Tibial artery (tissue), 4 donors: ENCODE results near the gene ZNF75A.
A peak's percentile ranks its signal among the peaks of the same experiment; 100 is the strongest.

Source experiments
- DNase-seq, 2 donors: peaks; one replicate each; pipeline ENCODE4 v3.0.0-alpha.2; 2019
- H3K27ac ChIP-seq, 2 donors: fragments of 200-600 bp; sonication (generic) in 1 of 2; 1 replicate in 1 of 2; 2 replicates in 1 of 2; pipeline ENCODE4 v1.5.1; 2018 to 2019; ENCODE audit warnings: mild to moderate bottlenecking in 1 of 2
- H3K27me3 ChIP-seq, 2 donors: fragments of 200-600 bp; sonication (generic) in 1 of 2; one replicate each; pipeline versions ENCODE4 v1.5.1 to v1.6.0; 2016 to 2019
- H3K36me3 ChIP-seq, 3 donors: fragments of 200-600 bp; sonication (generic) in 2 of 3; one replicate each; pipeline ENCODE4 v1.5.1; 2016 to 2019; ENCODE audit warnings: mild to moderate bottlenecking in 2 of 3
- H3K4me1 ChIP-seq, 4 donors: fragments of 200-600 bp; sonication (generic) in 2 of 4; 1 replicate in 3 of 4; 2 replicates in 1 of 4; pipeline ENCODE4 v1.5.1; 2016 to 2019
- H3K4me3 ChIP-seq, 2 donors: fragments of 200-600 bp; sonication (generic) in 1 of 2; 1 replicate in 1 of 2; 2 replicates in 1 of 2; pipeline ENCODE4 v1.5.1; 2018 to 2019; ENCODE audit warnings: mild to moderate bottlenecking in 2 of 2
- H3K9me3 ChIP-seq, 3 donors: fragments of 200-600 bp; sonication (generic) in 1 of 3; one replicate each; pipeline ENCODE4 v1.5.1; 2016 to 2019
- CTCF ChIP-seq, 2 experiments: fragments of 200-600 bp in 1 of 2; fragments of 450-650 bp in 1 of 2; IDR thresholded peaks; one replicate each; pipeline ENCODE4 v1.5.1; 2017 to 2019; ENCODE audit warnings: antibody characterized with exemption in 2 of 2, mild to moderate bottlenecking in 1 of 2, moderate library complexity in 1 of 2
- intact Hi-C: fragments of 100-400 bp; cut with DNase I; formaldehyde crosslinking; loops from one replicate; pipeline ENCODE4 v1.15.0; 2023; ENCODE audit warnings: low total_unique reads

Gene ZNF75A

DNA sequence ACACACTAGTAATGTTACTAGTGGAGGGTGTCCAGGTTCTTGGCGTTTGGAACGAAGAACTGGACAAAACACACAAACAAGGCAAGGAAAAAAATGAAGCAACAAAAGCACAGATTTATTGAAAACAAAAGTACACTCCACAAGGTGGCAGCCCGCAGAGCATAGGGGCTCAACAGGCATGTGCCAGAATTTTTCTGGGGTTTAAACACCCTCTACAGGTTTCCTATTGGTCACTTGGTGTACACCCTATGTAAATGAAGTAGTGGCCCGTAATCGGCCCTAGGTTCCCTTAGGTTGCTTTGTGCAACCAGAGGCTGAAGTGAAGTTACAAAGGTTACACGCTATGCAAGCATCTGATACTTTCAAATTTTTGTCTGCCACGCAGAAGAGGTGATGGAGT, 58.5 kb downstream of the ZNF75A start:
- H3K27me3 ChIP-seq = peaks cover 0 to 11% of the 10 kb centered on the region in 2 donors
- H3K4me1 ChIP-seq = no peaks in the 10 kb centered on the region
- no peak for TF ChIP-seq CTCF (IDR thresholded peaks at IDR 0.05)
- DNase-seq = no peak
- peaks cover 0 to 41% (median 18%) of the 10 kb centered on the region in 3 donors for H3K9me3 ChIP-seq
- H3K4me3 ChIP-seq = no peak overlapping the region
- intact Hi-C loops = no loop called here
- H3K27ac ChIP-seq = no peak overlapping the region
- peaks cover 0 to 2% (median 0%) of the 10 kb centered on the region in 3 donors for H3K36me3 ChIP-seq

GRCh38 chr16:3364774-3365427, 59.6 kb downstream of the ZNF75A start:
- H3K27ac ChIP-seq = peak overlapping the region; percentile 65 to 78
- H3K4me1 ChIP-seq = no peaks in the 10 kb centered on the region
- peaks cover 0 to 8% (median 0%) of the 10 kb centered on the region in 3 donors for H3K36me3 ChIP-seq
- H3K4me3 ChIP-seq = peak overlapping the region; percentile 49 to 53
- peaks cover 0 to 41% (median 21%) of the 10 kb centered on the region in 3 donors for H3K9me3 ChIP-seq
- H3K27me3 ChIP-seq = peaks cover 0 to 11% of the 10 kb centered on the region in 2 donors
- intact Hi-C loops = no loop called here
- peak; percentile 66 to 88 for DNase-seq
- no peak for TF ChIP-seq CTCF (IDR thresholded peaks at IDR 0.05)
